Activated CD8-positive, alpha-beta memory T cell treated with anti-CD3 and anti-CD28 coated beads, Interleukin-2, amount 50 U/mL, for 1 hour (primary cell): ENCODE measurements around the gene CARD6.
"Not testable (repeated sequence)": the region's sequence is repeated elsewhere in the genome, so short reads cannot be mapped to it uniquely, and the experiment has no call there.

Experiments used
- DNase-seq: peaks from one replicate; pipeline ENCODE4 v3.0.0-alpha.2; 2020; ENCODE audit errors: extremely low read depth

CARD6 gene

DNA sequence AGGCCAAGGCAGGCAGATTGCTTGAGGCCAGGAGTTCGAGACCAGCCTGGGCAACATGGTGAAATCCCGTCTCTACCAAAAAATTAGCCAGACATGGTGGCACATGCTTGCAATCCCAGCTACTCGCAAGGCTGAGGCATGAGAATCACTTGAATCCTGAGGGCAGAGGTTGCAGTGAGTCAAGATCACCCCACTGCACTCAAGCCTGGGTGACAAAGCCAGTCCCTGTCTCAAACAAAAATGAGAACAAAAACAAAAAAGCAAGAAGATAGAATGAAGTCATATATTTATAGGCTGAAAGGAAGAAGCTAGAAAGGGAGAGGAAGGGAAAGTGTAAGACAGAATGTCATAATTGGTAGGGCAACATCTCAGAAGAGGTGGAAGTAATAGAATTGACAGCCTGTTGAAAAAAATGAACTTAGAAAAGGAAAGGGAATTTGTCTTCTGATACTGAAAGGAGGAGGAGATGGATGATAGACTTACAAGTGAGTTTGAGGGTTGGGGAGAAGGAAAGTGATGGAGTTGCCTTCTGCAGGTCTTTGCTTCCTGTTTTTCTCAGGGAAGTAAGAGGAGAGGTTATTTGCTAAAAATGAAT, 32.2 kb downstream of the CARD6 start:
- DNase-seq = no peak

DNA sequence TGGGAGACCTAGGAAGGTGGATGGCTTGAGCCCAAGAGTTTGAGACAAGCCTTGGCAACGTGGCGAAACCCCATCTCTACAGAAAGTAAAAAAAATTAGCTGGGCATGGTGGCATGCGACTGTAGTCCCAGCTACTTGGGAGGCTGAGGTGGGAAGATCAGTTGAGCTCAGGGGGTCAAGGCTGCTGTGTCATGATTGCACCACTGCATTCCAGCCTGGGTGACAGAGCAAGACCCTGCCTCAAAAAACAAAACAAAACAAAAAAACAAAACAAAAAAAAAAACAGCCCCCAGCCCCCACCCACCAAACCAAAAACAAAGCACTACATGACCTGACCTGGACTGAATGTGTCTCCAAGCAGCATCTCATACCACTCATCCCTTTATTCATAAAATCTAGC, 34.8 kb downstream of the CARD6 start:
- DNase-seq = no peak

GRCh38 chr5:40877371-40877988, 36.3 kb downstream of the CARD6 start:
- no peak for DNase-seq

DNA sequence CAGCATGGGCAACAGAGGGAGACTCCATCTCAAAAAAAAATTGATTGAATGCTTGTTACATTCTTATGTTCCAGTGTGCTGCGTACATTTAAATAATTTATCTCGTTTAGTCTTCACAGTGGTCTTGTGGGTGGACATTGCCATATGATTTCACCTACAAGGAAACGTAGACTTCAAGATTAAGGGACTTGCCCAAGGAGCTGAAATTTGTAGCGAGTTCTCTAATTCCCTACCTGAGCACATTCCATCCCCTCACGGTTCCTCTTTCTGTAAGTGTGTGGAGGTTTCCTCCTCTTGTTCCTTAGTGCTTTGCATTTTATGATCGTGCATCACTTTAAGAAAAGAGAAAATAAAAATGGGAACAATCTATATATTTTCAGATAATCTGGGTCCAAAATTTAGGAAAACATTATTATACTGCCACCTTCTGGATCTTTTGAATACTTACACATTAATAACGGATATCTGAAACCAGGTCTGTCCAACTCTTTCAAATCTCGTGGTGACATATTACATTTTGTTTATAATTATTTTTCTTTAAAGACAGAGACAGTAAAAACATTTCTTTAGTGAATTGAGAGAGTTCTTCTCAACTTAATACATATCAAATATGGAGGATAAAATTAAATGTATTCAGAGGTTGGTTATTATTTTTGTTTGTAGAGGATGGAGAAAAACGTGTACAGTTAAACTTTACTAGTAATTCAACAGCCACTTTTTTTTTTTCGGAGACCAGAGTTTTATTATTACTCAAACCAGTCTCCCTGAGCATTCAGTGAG, 38.2 kb downstream of the CARD6 start:
- no peak for DNase-seq

DNA sequence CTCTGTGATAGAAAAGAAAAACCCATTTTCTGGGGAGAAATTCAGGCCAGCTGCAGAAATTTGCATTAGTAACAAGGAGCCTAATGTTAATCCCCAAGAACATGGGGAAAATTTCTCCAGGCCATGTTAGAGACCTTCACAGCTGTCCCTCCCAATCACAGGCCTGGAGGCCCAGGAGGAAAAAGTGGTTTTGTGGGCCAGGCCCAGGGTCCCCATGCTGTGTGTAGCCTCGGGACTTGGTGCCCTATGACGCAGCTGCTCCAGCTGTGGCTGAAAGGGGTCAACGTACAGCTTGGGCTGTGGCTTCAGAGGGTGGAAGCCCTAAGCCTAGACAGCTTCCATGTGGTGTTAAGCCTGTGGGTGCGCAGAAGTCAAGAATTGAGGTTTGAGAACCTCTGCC, 41.1 kb downstream of the CARD6 start:
- DNase-seq = no peak

- not testable (repeated sequence) for DNase-seq
Measured at GRCh38 chr5:40883051-40883450, 41.9 kb downstream of the CARD6 start.

- not testable (repeated sequence) for DNase-seq
Measured at GRCh38 chr5:40895440-40896425, 54.6 kb downstream of the CARD6 start.

GRCh38 chr5:40904205-40904993, 63.2 kb downstream of the CARD6 start:
- no peak for DNase-seq

DNA sequence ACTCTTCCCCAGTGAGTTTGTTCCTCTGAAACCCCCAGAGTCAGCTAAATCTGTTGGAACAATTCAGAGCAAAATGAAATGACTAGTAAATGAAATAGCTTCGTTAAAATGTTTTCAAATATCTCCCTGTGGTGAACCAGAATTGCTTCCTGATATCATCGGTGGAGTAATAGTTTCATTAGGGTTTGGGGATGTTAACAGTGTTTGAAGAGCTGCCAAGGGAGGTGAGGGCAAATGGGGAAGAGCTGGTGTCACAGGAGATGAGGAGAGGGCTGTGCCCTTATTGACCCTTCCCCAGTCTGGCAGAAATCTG, 63.8 kb downstream of the CARD6 start:
- DNase-seq = no peak

DNA sequence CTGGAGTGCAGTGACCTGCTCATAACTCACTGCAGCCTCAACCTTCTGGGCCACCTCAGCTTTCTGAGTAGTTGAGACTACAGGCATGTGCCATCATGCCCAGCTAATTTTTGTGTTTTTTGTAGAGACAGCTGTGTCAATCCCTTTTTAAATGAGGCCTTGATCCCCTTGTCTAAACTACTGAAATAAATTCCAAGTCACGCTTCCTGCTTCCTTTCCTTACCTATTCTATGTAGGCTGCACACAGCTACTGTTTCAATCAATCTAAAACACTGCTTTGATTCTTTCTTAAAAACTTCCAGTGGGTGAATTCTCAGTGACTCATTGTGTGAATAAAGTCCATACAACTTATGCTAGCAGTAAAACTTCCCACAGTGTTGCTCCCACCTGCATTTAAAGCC, 65.2 kb downstream of the CARD6 start:
- DNase-seq = no peak

DNA sequence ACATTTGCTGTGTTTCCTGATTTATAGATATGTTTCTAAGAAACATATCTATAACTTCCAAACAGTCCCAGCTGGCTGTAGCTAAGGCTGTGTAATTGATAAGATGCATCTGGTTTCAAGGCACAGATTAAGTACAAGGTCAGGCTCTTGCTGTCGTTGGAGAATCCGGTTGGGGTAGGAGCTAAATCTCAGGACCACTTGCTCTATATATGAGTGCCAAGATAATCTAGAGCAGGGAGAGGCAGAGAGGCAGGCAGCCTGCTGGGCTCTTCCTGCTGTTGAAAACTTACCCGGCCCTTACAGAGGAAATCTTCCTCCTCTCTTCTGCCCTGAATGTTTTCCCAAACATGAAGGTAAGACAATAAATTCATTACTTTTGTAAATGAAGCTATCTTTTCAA, 68.1 kb downstream of the CARD6 start, which contains the start of gene C7:
TSS of gene C7 (plus strand) at position 234 of the 400 bp plus-strand sequence. CDS start at position 348, 114 bp downstream.
- no peak for DNase-seq

DNA sequence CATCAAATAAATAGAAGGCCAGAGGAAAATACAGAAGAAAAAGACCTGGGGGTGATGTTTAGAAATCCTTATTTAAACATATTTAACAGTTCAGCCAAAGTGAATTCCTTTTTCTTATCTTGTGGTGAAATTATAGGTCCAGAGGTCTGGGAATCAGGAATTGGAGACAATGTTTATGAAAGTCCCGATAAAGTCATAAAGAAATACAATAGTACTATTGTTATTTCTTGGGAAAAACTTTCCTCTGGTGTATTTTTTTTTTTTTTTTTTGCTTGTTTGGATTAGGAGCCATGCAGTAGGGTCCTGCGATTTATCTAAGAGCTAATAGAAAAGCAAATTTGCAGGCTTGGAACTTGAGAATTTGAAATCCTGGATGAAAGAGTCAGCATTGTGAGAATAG, 68.6 kb downstream of the CARD6 start:
- DNase-seq = no peak
